ENCODE measurements around the gene ITIH5. TPM values are rescaled to one million over a fixed set of nuclear protein-coding genes. Genes with fewer than 3 reads are reported as not detected.

Gene ITIH5
- total and polyA plus RNA-seq, 2 of the 13 experiments (the other 11 are each of a cell fraction or from before 2014, with no cell fraction given) = 4.7 to 8.9 TPM

GRCh38 chr10:7532723-7533498 lies 133.9 kb downstream of the ITIH5 start:
- H3K4me1 ChIP-seq (ENCODE audit: insufficient read depth, low read length) = peaks cover 19% of the 10 kb centered on the region
- peak overlapping the region; percentile 20 to 60 (median 20) for H3K4me3 ChIP-seq (replicated peaks in 1 of 3; ENCODE audit: insufficient read depth in 1 of 3, low read depth in 2 of 3, low read length in 3 of 3)
- FAIRE-seq (peak; percentile 87), ATAC-seq (peak; percentile 97), DNase-seq (ENCODE audit: low spot score) (peak; percentile 81)
- H3K4me2 ChIP-seq (ENCODE audit: low read depth, low read length) = peak overlapping the region; percentile 97
- no peaks in the 10 kb centered on the region for H3K36me3 ChIP-seq (replicated peaks in 1 of 2; ENCODE audit: control insufficient read depth in 1 of 2, insufficient read depth in 2 of 2, low read length in 2 of 2)
- peak overlapping the region; percentile 63 for H3K27ac ChIP-seq (ENCODE audit: extremely low read length, insufficient read depth, low read length)
- intact Hi-C loops (cut with micrococcal nuclease; ENCODE audit: unreplicated experiment) = loop anchor here (1.0 to 2.0 kb wide), 3 partner anchors 8 to 168 kb away; no protein-coding TSS in a partner anchor
- H2AFZ ChIP-seq (ENCODE audit: low read length) = peak overlapping the region; percentile 70
- ChIA-PET CTCF (ENCODE audit: low intra/inter-chr PET ratio, low total read pairs) (interaction anchor here (1.4 kb wide), 1 partner anchor 154 kb away, joined by 4 read pairs; no protein-coding TSS in a partner anchor), POLR2A (interaction anchor here (1.0 to 2.7 kb wide), 10 partner anchors 8 to 174 kb away, joined by 3 to 22 read pairs (median 6); partner anchors contain the start of gene ITIH2)
- no peaks in the 10 kb centered on the region for H4K20me1 ChIP-seq (ENCODE audit: insufficient read depth, low read length)
- H3K27me3 ChIP-seq (ENCODE audit: control insufficient read depth in 1 of 2, insufficient read depth in 2 of 2, low read length in 2 of 2) = peaks cover 0 to 6% of the 10 kb centered on the region in 2 experiments; a peak in 1 of 5 replicates
- in situ Hi-C loops (cut with HindIII; ENCODE audit: extremely low pct_ligation_motif_present, low pct_unique_long_range_greater_than_20kb) = no loop called here
- peak overlapping the region; percentile 68 for H3K9ac ChIP-seq (ENCODE audit: insufficient read depth, low read depth, low read length)
- H3K9me3 ChIP-seq (ENCODE audit: low read length) = no peaks in the 10 kb centered on the region
- WGBS (ENCODE audit: low lambda C conversion rate) = 5% methylated on average over 16 of the region's 23 CpGs
- no TSS peak for BruUV-seq (replicated peaks)
- no peaks in the 10 kb centered on the region for H3K79me2 ChIP-seq (ENCODE audit: insufficient read depth, low read length)
- TF ChIP-seq TRAFD1 (CRISPR knock-in tag; IDR thresholded peaks at IDR 0.05; ENCODE audit: borderline replicate concordance) = no peak
- TF ChIP-seq ADNP (CRISPR knock-in tag; IDR thresholded peaks at IDR 0.05) = no peak
- TF ChIP-seq SALL1 (CRISPR knock-in tag; IDR thresholded peaks at IDR 0.05) = peak; percentile 36; the same call in 1 of the 2 replicates
- TF ChIP-seq GATAD2A (CRISPR knock-in tag; IDR thresholded peaks at IDR 0.05) = peak; percentile 41; the same call in 1 of the 2 replicates
- no peak for TF ChIP-seq ELK4 (CRISPR knock-in tag; IDR thresholded peaks at IDR 0.05; ENCODE audit: borderline replicate concordance)
- TF ChIP-seq ZNF549 (CRISPR knock-in tag; IDR thresholded peaks at IDR 0.05) = no peak
- TF ChIP-seq, protein P1, sequence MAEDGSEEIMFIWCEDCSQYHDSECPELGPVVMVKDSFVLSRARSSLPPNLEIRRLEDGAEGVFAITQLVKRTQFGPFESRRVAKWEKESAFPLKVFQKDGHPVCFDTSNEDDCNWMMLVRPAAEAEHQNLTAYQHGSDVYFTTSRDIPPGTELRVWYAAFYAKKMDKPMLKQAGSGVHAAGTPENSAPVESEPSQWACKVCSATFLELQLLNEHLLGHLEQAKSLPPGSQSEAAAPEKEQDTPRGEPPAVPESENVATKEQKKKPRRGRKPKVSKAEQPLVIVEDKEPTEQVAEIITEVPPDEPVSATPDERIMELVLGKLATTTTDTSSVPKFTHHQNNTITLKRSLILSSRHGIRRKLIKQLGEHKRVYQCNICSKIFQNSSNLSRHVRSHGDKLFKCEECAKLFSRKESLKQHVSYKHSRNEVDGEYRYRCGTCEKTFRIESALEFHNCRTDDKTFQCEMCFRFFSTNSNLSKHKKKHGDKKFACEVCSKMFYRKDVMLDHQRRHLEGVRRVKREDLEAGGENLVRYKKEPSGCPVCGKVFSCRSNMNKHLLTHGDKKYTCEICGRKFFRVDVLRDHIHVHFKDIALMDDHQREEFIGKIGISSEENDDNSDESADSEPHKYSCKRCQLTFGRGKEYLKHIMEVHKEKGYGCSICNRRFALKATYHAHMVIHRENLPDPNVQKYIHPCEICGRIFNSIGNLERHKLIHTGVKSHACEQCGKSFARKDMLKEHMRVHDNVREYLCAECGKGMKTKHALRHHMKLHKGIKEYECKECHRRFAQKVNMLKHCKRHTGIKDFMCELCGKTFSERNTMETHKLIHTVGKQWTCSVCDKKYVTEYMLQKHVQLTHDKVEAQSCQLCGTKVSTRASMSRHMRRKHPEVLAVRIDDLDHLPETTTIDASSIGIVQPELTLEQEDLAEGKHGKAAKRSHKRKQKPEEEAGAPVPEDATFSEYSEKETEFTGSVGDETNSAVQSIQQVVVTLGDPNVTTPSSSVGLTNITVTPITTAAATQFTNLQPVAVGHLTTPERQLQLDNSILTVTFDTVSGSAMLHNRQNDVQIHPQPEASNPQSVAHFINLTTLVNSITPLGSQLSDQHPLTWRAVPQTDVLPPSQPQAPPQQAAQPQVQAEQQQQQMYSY (CRISPR knock-in tag; IDR thresholded peaks at IDR 0.05) = no peak
- TF ChIP-seq NFYB (CRISPR knock-in tag; IDR thresholded peaks at IDR 0.05) = no peak
- no peak for TF ChIP-seq ZKSCAN5 (CRISPR knock-in tag; IDR thresholded peaks at IDR 0.05)
- peak; percentile 65; the same call in 1 of the 2 replicates for TF ChIP-seq SOX5 (CRISPR knock-in tag; IDR thresholded peaks at IDR 0.05; ENCODE audit: borderline replicate concordance)
- 0 out of 2 replicates have a peak, but pooled peaks have one; percentile 32 for TF ChIP-seq HDAC1 (CRISPR knock-in tag; IDR thresholded peaks at IDR 0.05)
- peak; percentile 30; the same call in 1 of the 2 replicates for TF ChIP-seq ZNF768 (CRISPR knock-in tag; IDR thresholded peaks at IDR 0.05)
- TF ChIP-seq SOX6 (IDR thresholded peaks at IDR 0.05) = no peak
- peak; percentile 77 for TF ChIP-seq SOX6 (CRISPR knock-in tag; IDR thresholded peaks at IDR 0.05)
- TF ChIP-seq, protein P2, sequence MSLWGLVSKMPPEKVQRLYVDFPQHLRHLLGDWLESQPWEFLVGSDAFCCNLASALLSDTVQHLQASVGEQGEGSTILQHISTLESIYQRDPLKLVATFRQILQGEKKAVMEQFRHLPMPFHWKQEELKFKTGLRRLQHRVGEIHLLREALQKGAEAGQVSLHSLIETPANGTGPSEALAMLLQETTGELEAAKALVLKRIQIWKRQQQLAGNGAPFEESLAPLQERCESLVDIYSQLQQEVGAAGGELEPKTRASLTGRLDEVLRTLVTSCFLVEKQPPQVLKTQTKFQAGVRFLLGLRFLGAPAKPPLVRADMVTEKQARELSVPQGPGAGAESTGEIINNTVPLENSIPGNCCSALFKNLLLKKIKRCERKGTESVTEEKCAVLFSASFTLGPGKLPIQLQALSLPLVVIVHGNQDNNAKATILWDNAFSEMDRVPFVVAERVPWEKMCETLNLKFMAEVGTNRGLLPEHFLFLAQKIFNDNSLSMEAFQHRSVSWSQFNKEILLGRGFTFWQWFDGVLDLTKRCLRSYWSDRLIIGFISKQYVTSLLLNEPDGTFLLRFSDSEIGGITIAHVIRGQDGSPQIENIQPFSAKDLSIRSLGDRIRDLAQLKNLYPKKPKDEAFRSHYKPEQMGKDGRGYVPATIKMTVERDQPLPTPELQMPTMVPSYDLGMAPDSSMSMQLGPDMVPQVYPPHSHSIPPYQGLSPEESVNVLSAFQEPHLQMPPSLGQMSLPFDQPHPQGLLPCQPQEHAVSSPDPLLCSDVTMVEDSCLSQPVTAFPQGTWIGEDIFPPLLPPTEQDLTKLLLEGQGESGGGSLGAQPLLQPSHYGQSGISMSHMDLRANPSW (CRISPR knock-in tag; IDR thresholded peaks at IDR 0.05; ENCODE audit: borderline replicate concordance) = no peak
